Measurements from ENCODE around the gene ARHGEF3. TPM values are rescaled to one million over a fixed set of nuclear protein-coding genes. Genes with fewer than 3 reads are reported as not detected.

Gene ARHGEF3
- total RNA-seq, 8 experiments from 2014 or later: 4.5 to 137 (median 14.3) TPM

DNA sequence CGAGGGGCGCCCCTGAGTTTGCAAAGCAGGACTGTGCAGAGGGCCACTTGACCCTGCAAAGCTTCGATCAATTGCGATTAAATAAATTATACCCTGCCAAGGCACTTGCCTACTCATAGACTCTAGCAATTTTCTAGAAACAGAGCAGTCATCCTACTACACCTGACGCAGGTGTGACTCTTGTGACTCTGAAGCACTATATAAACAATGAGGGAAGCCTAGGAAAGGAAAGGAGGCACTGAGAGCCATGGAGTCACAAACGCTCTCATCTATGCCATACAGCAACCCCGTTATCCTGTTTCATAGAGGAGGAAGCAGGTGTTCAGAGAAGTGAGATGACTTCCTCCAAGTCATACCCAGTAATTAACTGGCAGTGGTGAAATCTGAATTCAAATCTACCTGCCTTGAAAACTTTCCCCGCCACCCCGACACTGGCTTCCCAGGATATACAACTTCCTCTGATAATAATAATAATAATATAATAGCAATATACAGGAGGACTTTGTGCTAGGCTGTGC is 14.4 kb downstream of the ARHGEF3 start:
- H3K4me3 ChIP-seq: no peak overlapping the region
- WGBS, 10 experiments: 62 to 100% (median 93%) methylated on average over 1 to 5 of the region's 9 CpGs; no CpG with 5 or more reads in 1 of the 10 experiments
- ATAC-seq (replicated peaks in 6 of 8): no peak
- no peak overlapping the region for H3K27ac ChIP-seq
- in situ Hi-C loops (cut with MboI; ENCODE audit: low pct_unique_long_range_greater_than_20kb in 2 of 9, low sequenced_read_pairs in 9 of 9, unreplicated experiment in 9 of 9): no loop called here
- H3K4me1 ChIP-seq (replicated peaks in 1 of 2): peaks cover 3 to 5% of the 10 kb centered on the region in 2 donors

DNA sequence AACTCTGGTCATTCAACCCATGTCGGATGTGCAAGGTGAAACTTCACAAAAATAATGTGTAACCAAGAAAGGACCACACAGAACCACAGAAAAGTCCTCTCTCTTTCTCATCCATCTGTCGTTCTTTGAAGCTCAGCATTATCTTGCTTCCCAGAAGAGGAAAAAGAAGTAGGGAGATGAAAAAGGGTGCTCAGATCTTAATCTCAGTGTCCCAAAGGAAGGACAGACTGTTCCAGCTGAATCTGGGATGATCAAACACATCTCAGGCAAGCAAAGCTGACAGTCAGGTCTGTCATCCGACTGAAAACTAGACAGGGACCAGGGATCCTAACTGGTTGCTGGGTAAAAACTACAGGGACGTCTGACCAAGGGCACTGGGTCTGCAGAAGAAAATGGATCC is 16.2 kb downstream of the ARHGEF3 start:
- WGBS, 10 experiments: 20 to 100% (median 81%) methylated on average over 1 to 4 of the region's 4 CpGs; no CpG with 5 or more reads in 4 of the 10 experiments
- peaks cover 6 to 8% of the 10 kb centered on the region in 2 donors for H3K4me1 ChIP-seq (replicated peaks in 1 of 2)
- H3K4me3 ChIP-seq: no peak overlapping the region
- in situ Hi-C loops (cut with MboI; ENCODE audit: low pct_unique_long_range_greater_than_20kb in 2 of 9, low sequenced_read_pairs in 9 of 9, unreplicated experiment in 9 of 9): no loop called here
- ATAC-seq (replicated peaks in 6 of 8): no peak
- H3K27ac ChIP-seq: no peak overlapping the region

DNA sequence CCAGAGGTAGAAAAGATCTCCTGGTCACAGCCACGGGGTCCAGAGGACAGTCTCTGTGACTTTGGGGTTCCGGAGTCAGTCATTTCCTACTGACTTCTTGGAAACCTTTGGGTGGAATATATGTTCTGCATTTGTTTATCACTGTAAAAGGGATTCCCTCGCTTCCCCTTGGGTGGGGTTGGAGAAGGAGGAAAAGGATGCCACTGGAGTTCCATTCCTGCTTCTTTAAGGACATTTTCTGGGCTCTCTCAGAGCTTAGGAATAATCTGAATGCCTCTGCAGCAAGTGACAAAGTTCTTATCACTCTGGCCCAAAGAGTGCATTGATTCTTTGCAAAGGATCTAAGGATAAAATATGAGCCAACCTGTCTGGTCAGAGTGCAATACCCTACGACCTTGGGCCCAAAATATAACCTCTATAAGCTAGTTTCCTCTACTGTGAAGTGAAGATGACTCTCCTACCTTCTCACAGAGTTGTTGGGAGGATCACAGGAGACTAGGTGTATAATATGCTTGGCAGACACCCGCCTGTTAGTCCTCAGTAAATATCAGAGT is 17.2 kb downstream of the ARHGEF3 start:
- Histone ChIP-seq H3K27ac (no peak overlapping the region), H3K4me3 (no peak overlapping the region), H3K4me1 (replicated peaks in 1 of 2) (peaks cover 6 to 8% of the 10 kb centered on the region in 2 donors)
- peak in 3 of 8 experiments; percentile 33 to 43 (median 37) for ATAC-seq (replicated peaks in 6 of 8)
- WGBS, 10 experiments: 7 to 100% (median 81%) methylated on average over 1 to 4 of the region's 5 CpGs; no CpG with 5 or more reads in 3 of the 10 experiments
- in situ Hi-C loops (cut with MboI; ENCODE audit: low pct_unique_long_range_greater_than_20kb in 2 of 9, low sequenced_read_pairs in 9 of 9, unreplicated experiment in 9 of 9): no loop called here

GRCh38 chr3:56783644-56784447 is 17.9 kb downstream of the ARHGEF3 start:
- 0 to 92% (median 76%) methylated on average over 1 to 4 of the region's 8 CpGs; no CpG with 5 or more reads in 3 of the 10 experiments for WGBS, 10 experiments
- peaks cover 6 to 8% of the 10 kb centered on the region in 2 donors for H3K4me1 ChIP-seq (replicated peaks in 1 of 2)
- no peak overlapping the region for H3K27ac ChIP-seq
- ATAC-seq (replicated peaks in 6 of 8): peak in 4 of 8 experiments; percentile 66 to 84 (median 70)
- H3K4me3 ChIP-seq: no peak overlapping the region
- in situ Hi-C loops (cut with MboI; ENCODE audit: low pct_unique_long_range_greater_than_20kb in 2 of 9, low sequenced_read_pairs in 9 of 9, unreplicated experiment in 9 of 9): no loop called here

- Histone ChIP-seq H3K27ac (no peak overlapping the region), H3K4me3 (no peak overlapping the region), H3K4me1 (replicated peaks in 1 of 2) (peaks cover 6 to 8% of the 10 kb centered on the region in 2 donors)
- WGBS, 10 experiments: 81 to 100% (median 100%) methylated on average over 1 to 2 of the region's 2 CpGs; no CpG with 5 or more reads in 4 of the 10 experiments
- in situ Hi-C loops (cut with MboI; ENCODE audit: low pct_unique_long_range_greater_than_20kb in 2 of 9, low sequenced_read_pairs in 9 of 9, unreplicated experiment in 9 of 9): no loop called here
- no peak for ATAC-seq (replicated peaks in 6 of 8)
These were observed 18.8 kb downstream of the ARHGEF3 start for GRCh38 chr3:56782906-56783305.

GRCh38 chr3:56782215-56782614 is 19.5 kb downstream of the ARHGEF3 start:
- Histone ChIP-seq H3K27ac (no peak overlapping the region), H3K4me3 (no peak overlapping the region), H3K4me1 (replicated peaks in 1 of 2) (peaks cover 6 to 9% of the 10 kb centered on the region in 2 donors)
- peak in 1 of 8 experiments; percentile 6 for ATAC-seq (replicated peaks in 6 of 8)
- in situ Hi-C loops (cut with MboI; ENCODE audit: low pct_unique_long_range_greater_than_20kb in 2 of 9, low sequenced_read_pairs in 9 of 9, unreplicated experiment in 9 of 9): no loop called here
- 63 to 100% (median 90%) methylated on average over 1 to 4 of the region's 4 CpGs; no CpG with 5 or more reads in 1 of the 10 experiments for WGBS, 10 experiments

DNA sequence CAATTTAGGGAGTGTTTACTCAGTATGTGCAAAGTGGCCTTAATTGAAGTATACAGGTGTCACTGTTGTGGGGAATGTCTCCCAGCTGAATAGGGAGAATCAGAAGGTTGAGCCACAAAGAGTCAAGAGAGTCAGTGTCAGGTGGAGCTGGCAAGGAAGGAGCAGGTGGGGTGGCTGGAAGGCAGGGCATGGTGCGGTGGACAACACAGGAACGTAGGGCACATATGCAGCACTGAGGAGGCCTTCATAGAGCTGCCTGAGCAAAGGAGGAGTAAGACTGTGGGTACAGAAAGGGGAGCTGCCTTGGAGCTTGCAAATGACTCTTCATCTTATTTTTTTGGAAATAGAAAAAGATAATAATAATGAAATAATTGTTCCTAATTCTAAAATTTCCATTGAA is 20.0 kb downstream of the ARHGEF3 start:
- in situ Hi-C loops (cut with MboI; ENCODE audit: low pct_unique_long_range_greater_than_20kb in 2 of 9, low sequenced_read_pairs in 9 of 9, unreplicated experiment in 9 of 9): no loop called here
- Histone ChIP-seq H3K4me3 (no peak overlapping the region), H3K27ac (no peak overlapping the region), H3K4me1 (replicated peaks in 1 of 2) (peaks cover 6 to 13% of the 10 kb centered on the region in 2 donors)
- no peak for ATAC-seq (replicated peaks in 6 of 8)
- WGBS, 10 experiments: 93 to 100% (median 98%) methylated on average over 1 to 2 of the region's 2 CpGs; no CpG with 5 or more reads in 6 of the 10 experiments

DNA sequence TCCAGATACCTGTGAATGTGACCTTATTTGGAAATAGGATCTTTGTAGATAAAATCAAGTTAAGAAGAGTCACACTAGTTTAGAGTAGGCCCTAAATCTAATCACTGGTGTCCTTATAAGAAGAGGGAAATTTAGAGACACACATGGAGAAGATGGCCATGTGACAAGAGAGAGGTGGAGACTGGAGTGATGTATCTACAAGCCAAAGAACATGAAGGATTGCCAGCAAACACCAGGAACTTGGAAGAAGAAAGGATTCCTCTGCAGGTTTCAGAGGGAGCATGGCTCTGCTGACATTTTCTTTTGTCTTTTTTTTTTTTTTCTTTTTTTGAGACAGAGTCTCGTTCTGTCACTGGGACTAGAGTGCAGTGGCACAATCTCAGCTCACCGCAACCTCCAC is 20.8 kb downstream of the ARHGEF3 start:
- in situ Hi-C loops (cut with MboI; ENCODE audit: low pct_unique_long_range_greater_than_20kb in 2 of 9, low sequenced_read_pairs in 9 of 9, unreplicated experiment in 9 of 9): no loop called here
- Histone ChIP-seq H3K4me1 (replicated peaks in 1 of 2) (peaks cover 8 to 18% of the 10 kb centered on the region in 2 donors), H3K4me3 (no peak overlapping the region), H3K27ac (no peak overlapping the region)
- 80 to 100% (median 95%) methylated on average over 1 to 2 of the region's 2 CpGs; no CpG with 5 or more reads in 6 of the 10 experiments for WGBS, 10 experiments
- no peak for ATAC-seq (replicated peaks in 6 of 8)

- ATAC-seq (replicated peaks in 6 of 8): peak in 3 of 8 experiments; percentile 18 to 58 (median 50)
- no peak overlapping the region for H3K27ac ChIP-seq
- no peak overlapping the region for H3K4me3 ChIP-seq
- H3K4me1 ChIP-seq (replicated peaks in 1 of 2): peaks cover 20 to 38% of the 10 kb centered on the region in 2 donors
- 58 to 72% (median 60%) methylated on average over 1 to 2 of the region's 2 CpGs; no CpG with 5 or more reads in 5 of the 10 experiments for WGBS, 10 experiments
- in situ Hi-C loops (cut with MboI; ENCODE audit: low pct_unique_long_range_greater_than_20kb in 2 of 9, low sequenced_read_pairs in 9 of 9, unreplicated experiment in 9 of 9): no loop called here
These were observed 22.9 kb downstream of the ARHGEF3 start for GRCh38 chr3:56778893-56779292.

DNA sequence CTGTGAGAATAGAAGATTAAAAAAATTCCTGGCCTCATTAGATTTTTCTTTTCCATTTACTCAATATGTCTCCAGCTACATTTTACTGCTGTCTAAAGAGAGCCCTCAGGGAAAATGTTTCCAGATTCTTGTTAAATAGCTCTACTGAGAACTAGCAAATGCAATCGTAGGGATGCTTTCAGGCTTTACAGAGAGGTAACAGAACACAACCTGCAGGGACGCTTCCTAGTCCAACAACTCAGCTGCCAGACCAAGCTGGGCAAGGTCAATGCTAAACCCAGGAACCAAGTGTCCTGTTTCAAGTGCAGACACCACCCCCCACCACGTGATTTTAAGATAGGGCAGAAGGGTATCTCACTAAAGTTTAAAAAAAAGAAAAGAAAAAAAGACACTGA is 25.2 kb downstream of the ARHGEF3 start:
- ATAC-seq (replicated peaks in 6 of 8): peak in 2 of 8 experiments; percentile 20 to 56
- Histone ChIP-seq H3K27ac (peak overlapping the region; percentile 0 to 45), H3K4me3 (no peak overlapping the region), H3K4me1 (replicated peaks in 1 of 2) (peaks cover 18 to 50% of the 10 kb centered on the region in 2 donors)
- in situ Hi-C loops (cut with MboI; ENCODE audit: low pct_unique_long_range_greater_than_20kb in 2 of 9, low sequenced_read_pairs in 9 of 9, unreplicated experiment in 9 of 9): no loop called here
- WGBS, 10 experiments: 15 to 95% (median 60%) methylated on average over 1 to 3 of the region's 3 CpGs; no CpG with 5 or more reads in 2 of the 10 experiments

DNA sequence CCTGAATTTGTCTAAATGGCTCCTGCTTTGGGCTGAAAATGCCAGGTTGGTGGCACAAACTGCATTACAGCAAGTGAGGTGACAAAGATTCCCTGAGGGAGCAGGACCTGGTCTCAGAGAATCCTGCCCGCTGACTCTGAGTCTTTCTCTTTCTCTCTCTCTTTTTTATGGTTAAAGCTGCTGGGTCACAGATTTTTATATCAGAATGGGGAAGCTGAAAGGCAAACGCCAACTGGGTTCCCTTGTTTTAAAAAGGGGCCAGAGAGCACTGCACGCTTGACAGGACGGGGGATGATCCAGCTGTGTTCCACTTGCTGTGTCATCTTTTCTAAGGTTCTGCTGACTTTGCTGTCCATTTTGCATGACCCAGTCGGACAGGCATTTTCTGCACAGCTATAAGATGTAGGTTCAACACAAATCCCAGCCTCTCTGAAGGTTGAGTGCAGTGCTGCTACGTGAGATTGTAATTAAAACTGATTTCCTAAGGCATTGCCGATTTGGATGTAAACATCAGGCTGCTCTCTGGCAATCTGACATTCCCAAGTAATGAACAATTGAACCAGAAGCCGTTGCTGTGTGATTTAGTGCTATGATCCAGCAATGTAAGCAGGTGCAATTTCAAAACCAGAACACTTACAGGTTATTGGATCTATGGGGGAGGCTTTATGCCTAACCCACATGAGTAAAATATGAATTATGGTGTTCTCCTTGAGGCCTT is 25.8 kb downstream of the ARHGEF3 start:
- Histone ChIP-seq H3K4me3 (peak overlapping the region in 2 of 5 donors; percentile 9), H3K27ac (peak overlapping the region; percentile 45 to 48), H3K4me1 (replicated peaks in 1 of 2) (peaks cover 21 to 55% of the 10 kb centered on the region in 2 donors)
- in situ Hi-C loops (cut with MboI; ENCODE audit: low pct_unique_long_range_greater_than_20kb in 2 of 9, low sequenced_read_pairs in 9 of 9, unreplicated experiment in 9 of 9): no loop called here
- peak in 7 of 8 experiments; percentile 1 to 86 (median 78) for ATAC-seq (replicated peaks in 6 of 8)
- 5 to 61% (median 32%) methylated on average over 1 to 6 of the region's 8 CpGs; no CpG with 5 or more reads in 1 of the 10 experiments for WGBS, 10 experiments

GRCh38 chr3:56775445-56775837 is 26.3 kb downstream of the ARHGEF3 start:
- WGBS, 10 experiments: 7 to 100% (median 68%) methylated on average over 1 to 5 of the region's 7 CpGs; no CpG with 5 or more reads in 1 of the 10 experiments
- peak in 2 of 8 experiments; percentile 22 to 38 for ATAC-seq (replicated peaks in 6 of 8)
- peak overlapping the region in 1 of 5 donors; percentile 9 for H3K4me3 ChIP-seq
- peaks cover 21 to 55% of the 10 kb centered on the region in 2 donors for H3K4me1 ChIP-seq (replicated peaks in 1 of 2)
- peak overlapping the region; percentile 45 to 48 for H3K27ac ChIP-seq
- in situ Hi-C loops (cut with MboI; ENCODE audit: low pct_unique_long_range_greater_than_20kb in 2 of 9, low sequenced_read_pairs in 9 of 9, unreplicated experiment in 9 of 9): no loop called here

Data from motor neuron (in vitro differentiated cells).